SIG-M5 treated with dmso at 0.1 percent for 504 hours (cell line): ENCODE results near the gene APCDD1L.
A peak's percentile ranks its signal among the peaks of the same experiment; 100 is the strongest.

Experiments used
- DNase-seq: peaks from one replicate; lab custom pipeline; 2025; ENCODE audit not compliant: unreplicated experiment; lab: John Stamatoyannopoulos, UW

The APCDD1L gene

GRCh38 chr20:58545565-58546415, 30.6 kb upstream of the APCDD1L start:
- no peak for DNase-seq

- DNase-seq, result no peak
Measured at GRCh38 chr20:58544891-58545290, 29.7 kb upstream of the APCDD1L start.

GRCh38 chr20:58544286-58544685, 29.1 kb upstream of the APCDD1L start:
- no peak for DNase-seq

- DNase-seq, result no peak
Measured at GRCh38 chr20:58543274-58543673, 28.1 kb upstream of the APCDD1L start.

GRCh38 chr20:58542411-58543095, 27.4 kb upstream of the APCDD1L start:
- no peak for DNase-seq

- DNase-seq, result peak; percentile 3
Measured at GRCh38 chr20:58542034-58542410, 26.8 kb upstream of the APCDD1L start.

GRCh38 chr20:58538752-58539151, 23.6 kb upstream of the APCDD1L start:
- DNase-seq, result no peak

- DNase-seq, result no peak
Measured at GRCh38 chr20:58537831-58538230, 22.6 kb upstream of the APCDD1L start.

- DNase-seq, result no peak
Measured at GRCh38 chr20:58536289-58536688, 21.1 kb upstream of the APCDD1L start.

- no peak for DNase-seq
Measured at GRCh38 chr20:58531657-58532056, 16.5 kb upstream of the APCDD1L start.

GRCh38 chr20:58531063-58531462, 15.9 kb upstream of the APCDD1L start:
- DNase-seq, result no peak

- no peak for DNase-seq
Measured at GRCh38 chr20:58528412-58528811, 13.2 kb upstream of the APCDD1L start.

- DNase-seq, result no peak
Measured at GRCh38 chr20:58526411-58526810, 11.2 kb upstream of the APCDD1L start.

GRCh38 chr20:58524814-58525213, 9.6 kb upstream of the APCDD1L start:
- no peak for DNase-seq

GRCh38 chr20:58523971-58524315, 8.7 kb upstream of the APCDD1L start:
- DNase-seq, result no peak

- no peak for DNase-seq
Measured at GRCh38 chr20:58523072-58523970, 8.1 kb upstream of the APCDD1L start.

GRCh38 chr20:58522666-58523065, 7.5 kb upstream of the APCDD1L start:
- DNase-seq, result no peak

GRCh38 chr20:58521763-58522162, 6.6 kb upstream of the APCDD1L start:
- no peak for DNase-seq

GRCh38 chr20:58519940-58520712, 4.9 kb upstream of the APCDD1L start:
- no peak for DNase-seq

- no peak for DNase-seq
Measured at GRCh38 chr20:58518896-58519593, 3.8 kb upstream of the APCDD1L start.
